ENCODE results near the gene PRRG1.

Gene PRRG1

DNA sequence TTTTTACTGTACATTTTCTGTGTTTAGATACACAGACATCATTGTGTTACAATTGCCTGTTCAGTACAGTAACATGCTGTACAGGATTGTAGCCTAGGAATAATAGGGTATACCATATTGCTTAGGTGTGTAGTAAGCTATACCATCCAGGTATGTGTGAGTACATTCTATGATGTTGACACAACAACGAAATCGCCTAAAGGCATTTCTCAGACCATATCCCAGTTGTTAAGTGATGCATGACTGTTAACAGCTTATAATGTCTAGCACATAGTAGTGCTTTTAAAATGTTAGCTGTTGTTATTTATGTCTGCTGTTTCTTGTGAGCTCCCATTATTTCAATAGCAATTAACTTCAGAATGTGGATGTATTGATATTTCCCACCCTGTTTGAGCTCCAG, 4.5 kb downstream of the PRRG1 start:
- DNase-seq (ENCODE audit: low read depth) = peak; percentile 57
- no peak overlapping the region for H3K4me3 ChIP-seq (ENCODE audit: low read length)
- TF ChIP-seq, protein P1, sequence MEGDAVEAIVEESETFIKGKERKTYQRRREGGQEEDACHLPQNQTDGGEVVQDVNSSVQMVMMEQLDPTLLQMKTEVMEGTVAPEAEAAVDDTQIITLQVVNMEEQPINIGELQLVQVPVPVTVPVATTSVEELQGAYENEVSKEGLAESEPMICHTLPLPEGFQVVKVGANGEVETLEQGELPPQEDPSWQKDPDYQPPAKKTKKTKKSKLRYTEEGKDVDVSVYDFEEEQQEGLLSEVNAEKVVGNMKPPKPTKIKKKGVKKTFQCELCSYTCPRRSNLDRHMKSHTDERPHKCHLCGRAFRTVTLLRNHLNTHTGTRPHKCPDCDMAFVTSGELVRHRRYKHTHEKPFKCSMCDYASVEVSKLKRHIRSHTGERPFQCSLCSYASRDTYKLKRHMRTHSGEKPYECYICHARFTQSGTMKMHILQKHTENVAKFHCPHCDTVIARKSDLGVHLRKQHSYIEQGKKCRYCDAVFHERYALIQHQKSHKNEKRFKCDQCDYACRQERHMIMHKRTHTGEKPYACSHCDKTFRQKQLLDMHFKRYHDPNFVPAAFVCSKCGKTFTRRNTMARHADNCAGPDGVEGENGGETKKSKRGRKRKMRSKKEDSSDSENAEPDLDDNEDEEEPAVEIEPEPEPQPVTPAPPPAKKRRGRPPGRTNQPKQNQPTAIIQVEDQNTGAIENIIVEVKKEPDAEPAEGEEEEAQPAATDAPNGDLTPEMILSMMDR (IDR thresholded peaks at IDR 0.05; ENCODE audit: insufficient read depth, low read depth, low read length, missing control alignments) = no peak

DNA sequence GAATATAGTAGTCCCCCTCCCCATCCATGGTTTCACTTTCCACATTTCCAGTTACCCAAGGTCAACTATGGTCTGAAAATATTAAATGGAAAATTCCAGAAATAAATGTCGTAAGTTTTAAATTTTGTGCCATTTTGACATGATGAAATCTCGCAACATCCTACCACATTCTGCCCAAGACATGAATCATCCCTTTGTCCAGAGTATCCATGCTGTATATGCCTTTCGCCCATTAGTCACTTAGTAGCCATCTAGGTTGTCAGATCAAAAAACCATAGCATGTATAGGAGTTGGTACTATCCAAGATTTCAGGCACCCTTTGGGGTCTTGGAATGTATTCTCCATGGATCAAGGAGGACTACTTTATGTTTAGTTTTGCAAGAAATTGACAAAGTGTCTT, 8.3 kb downstream of the PRRG1 start:
- DNase-seq (ENCODE audit: low read depth) = peak; percentile 25
- TF ChIP-seq, protein P1 (IDR thresholded peaks at IDR 0.05; ENCODE audit: insufficient read depth, low read depth, low read length, missing control alignments) = no peak
- no peak overlapping the region for H3K4me3 ChIP-seq (ENCODE audit: low read length)

DNA sequence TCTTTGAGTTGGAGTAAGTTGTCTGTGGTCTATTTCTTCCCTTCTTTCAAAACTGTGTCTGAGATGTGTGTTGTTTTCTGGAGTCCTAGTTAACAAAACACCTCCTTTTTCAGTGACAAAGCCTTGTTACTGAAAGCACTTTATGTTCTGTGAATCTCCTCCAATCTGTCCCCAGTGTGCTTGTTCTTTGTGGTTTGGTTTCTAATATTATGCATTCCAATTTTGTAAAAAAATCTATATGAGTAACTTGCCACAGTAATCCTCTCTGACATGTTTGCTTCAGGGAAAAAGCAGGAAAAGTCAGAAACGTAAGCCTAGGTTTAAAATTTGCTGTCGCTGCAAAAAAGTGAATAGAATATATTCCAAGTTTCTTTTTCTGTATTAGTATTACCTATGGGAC, 12.4 kb downstream of the PRRG1 start:
- TF ChIP-seq, protein P1 (IDR thresholded peaks at IDR 0.05; ENCODE audit: insufficient read depth, low read depth, low read length, missing control alignments) = no peak
- H3K4me3 ChIP-seq (ENCODE audit: low read length) = no peak overlapping the region

DNA sequence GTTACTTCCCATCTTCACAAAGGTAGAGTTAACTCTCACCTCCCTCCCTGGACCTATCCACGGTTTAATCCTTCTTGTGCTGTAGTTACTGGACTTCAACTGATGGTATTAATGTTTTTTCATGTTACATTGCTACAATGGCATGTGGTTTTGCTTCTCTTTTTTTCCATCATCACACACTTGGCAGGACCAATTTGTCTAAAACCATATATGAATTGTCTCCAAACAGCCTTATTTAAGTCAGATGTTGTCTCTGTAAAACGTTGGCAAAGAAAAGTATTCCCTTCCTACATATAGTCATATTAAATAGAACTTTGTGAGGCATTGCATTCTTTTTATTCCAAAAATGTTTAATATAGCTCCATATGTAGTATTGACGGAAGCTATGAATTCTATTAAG, 15.5 kb downstream of the PRRG1 start:
- H3K4me3 ChIP-seq (ENCODE audit: low read length) = no peak overlapping the region
- no peak for DNase-seq (ENCODE audit: low read depth)
- TF ChIP-seq, protein P1 (IDR thresholded peaks at IDR 0.05; ENCODE audit: insufficient read depth, low read depth, low read length, missing control alignments) = no peak

More for the DNA sequence above, 12.4 kb downstream of the PRRG1 start:
- DNase-seq (ENCODE audit: low read depth) = peak; percentile 37

DNA sequence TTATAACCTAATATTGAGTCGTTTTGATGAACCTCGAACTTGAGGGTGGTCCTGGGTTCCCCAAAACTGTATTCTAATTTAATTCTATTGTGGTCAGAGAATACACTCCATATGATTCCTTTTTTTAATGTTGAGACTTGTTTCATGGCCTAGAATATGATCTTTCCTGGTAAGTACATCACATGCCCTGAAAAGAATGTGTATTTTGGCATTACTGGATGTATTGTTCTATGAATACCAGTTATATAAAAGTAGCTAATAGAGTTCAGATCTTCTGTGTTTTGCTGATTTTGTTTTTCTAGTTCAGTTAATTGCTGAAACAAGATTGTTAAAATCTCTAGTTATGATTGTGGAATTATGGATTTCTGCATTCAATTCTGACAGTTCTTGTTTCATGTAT, 18.8 kb downstream of the PRRG1 start:
- DNase-seq (ENCODE audit: low read depth) = no peak
- TF ChIP-seq, protein P1 (IDR thresholded peaks at IDR 0.05; ENCODE audit: insufficient read depth, low read depth, low read length, missing control alignments) = no peak
- H3K4me3 ChIP-seq (ENCODE audit: low read length) = no peak overlapping the region

DNA sequence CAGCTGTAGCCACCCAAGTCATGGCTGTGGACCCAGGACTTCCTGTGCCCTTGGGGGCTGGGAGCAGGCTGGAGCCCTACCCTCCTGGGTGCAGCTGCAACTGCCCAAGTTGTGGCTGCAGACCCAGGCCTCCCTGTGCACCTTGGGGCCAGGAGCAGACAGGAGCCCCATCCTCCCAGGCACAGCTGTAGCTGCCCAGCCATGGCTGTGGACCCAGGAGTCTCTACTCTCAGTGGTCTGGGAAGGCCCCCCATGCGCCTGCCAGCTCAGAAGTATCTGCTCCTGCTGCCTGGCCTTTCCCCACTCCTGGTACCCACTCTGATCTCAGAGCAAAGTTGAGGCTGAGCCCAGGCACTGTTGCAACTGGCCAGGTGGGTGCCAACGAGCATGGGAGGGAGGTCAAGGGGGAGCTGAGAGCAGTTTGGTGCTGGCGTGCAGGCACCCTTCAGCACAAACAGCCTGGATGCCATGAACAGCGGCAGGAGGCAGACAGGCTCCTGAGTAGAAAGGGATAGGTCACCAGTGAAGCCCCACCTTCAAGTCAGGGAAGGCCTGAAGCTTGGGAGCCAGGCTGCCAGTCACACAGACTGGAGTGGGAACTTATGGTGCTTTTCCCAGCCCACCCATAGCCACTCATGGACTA, 21.5 kb downstream of the PRRG1 start:
- H3K4me3 ChIP-seq (ENCODE audit: low read length) = no peak overlapping the region
- TF ChIP-seq, protein P1 (IDR thresholded peaks at IDR 0.05; ENCODE audit: insufficient read depth, low read depth, low read length, missing control alignments) = no peak
- DNase-seq (ENCODE audit: low read depth) = no peak

DNA sequence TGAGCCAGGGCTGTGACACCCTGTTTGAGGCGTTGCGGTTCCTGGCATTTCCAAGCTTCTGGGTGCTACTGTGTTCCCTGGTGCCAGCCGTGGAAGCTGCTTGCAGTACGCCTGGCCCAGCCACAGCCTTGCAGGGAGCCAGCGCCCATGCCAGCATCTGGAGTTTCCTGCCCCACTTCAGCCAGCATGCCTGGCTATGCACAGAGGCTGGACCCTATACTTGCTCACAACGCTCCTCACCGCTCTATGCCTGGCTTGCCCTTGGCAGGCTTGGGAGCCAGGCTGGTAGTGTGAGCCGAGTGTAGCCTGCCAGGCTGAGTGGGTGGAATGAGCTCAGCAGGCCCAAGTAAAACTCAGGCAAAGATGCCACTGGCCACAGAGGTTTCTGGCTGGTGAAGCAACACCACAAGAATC, 22.4 kb downstream of the PRRG1 start:
- H3K4me3 ChIP-seq (ENCODE audit: low read length) = no peak overlapping the region
- DNase-seq (ENCODE audit: low read depth) = peak; percentile 1
- TF ChIP-seq, protein P1 (IDR thresholded peaks at IDR 0.05; ENCODE audit: insufficient read depth, low read depth, low read length, missing control alignments) = no peak

Data from epithelial cell of esophagus (primary cell).